Ramos (cell line): Measurements from ENCODE around the gene OR4E2.
"Not testable (repeated sequence)": the region's sequence is repeated elsewhere in the genome, so short reads cannot be mapped to it uniquely, and the experiment has no call there.

ENCODE experiments used
- in situ Hi-C: fragments of 300-500 bp; cut with MboI; formaldehyde crosslinking; loops from one replicate; pipeline ENCODE4 v1.14.3; 2022; ENCODE audit warnings: low sequenced_read_pairs; ENCODE audit not compliant: unreplicated experiment

Gene OR4E2, protein sequence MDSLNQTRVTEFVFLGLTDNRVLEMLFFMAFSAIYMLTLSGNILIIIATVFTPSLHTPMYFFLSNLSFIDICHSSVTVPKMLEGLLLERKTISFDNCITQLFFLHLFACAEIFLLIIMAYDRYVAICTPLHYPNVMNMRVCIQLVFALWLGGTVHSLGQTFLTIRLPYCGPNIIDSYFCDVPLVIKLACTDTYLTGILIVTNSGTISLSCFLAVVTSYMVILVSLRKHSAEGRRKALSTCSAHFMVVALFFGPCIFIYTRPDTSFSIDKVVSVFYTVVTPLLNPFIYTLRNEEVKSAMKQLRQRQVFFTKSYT

DNA sequence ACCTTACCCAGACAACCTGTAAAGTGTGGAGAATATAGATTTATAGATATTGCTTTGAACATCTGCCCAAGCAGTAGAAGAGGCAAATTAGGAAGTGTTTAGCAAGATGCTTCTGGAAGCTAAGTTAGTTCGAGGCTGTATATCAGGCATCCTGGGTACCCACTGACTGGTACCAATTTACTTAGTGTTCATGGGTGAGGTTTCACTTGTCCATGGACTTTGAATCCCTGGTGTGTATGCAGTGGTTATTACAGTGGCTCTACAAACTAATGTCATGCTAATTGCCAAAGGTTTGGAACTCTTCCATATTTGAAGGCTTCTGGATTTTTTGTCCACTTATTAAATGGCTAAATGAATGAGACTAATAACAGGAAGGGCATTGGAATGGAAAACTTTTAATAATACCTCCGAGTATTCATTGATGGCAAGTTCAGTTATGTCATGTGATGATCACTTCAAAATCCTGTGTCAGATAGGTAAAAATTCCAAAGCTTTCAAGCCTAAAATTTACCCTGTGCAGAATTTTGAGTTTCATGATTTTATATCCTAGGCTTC lies at the start of gene OR4E2:
TSS of gene OR4E2 (plus strand) at position 505 of the 555 bp plus-strand sequence. CDS start 11,248 bp downstream, outside the sequence.
- in situ Hi-C loops = no loop called here

DNA sequence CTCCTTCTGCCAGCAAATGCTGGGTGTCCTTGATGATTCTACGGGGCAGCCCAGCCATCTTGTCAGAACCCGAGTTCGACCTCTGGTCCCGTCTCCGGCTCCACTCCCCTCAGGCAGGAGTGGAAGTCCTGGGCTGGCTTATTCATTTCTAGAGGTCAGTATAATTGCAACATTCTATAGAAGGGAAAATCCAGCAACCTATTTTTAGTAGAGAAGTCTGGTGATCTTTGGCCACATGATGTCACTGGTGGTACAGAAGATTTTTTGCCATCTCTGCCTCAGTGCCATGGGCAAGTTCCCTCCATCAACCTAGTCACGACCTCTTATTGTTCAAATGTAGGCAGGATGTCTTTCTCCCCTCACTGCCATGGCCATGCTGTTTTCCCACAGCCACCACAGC lies 41.3 kb upstream of the OR4E2 start:
- in situ Hi-C loops = no loop called here

DNA sequence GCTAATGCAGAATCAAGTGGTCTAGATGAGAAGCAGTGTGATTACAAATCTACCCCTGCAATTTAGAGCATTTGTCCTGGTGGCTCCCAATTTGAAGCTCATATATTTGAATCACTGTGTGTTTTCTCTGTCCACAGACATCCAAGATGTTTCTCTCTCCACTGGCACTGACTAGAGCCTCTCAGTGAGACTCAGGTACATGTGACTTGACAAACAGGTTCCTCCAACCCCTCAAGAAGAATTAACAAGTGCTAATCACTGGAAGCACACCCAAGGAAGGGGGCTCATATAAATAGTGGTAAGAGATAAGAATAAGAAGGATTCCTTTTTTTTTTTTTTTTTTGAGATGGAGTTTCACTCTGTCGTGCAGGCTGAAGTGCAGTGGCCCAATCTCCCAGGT lies 39.4 kb upstream of the OR4E2 start:
- in situ Hi-C loops = no loop called here

DNA sequence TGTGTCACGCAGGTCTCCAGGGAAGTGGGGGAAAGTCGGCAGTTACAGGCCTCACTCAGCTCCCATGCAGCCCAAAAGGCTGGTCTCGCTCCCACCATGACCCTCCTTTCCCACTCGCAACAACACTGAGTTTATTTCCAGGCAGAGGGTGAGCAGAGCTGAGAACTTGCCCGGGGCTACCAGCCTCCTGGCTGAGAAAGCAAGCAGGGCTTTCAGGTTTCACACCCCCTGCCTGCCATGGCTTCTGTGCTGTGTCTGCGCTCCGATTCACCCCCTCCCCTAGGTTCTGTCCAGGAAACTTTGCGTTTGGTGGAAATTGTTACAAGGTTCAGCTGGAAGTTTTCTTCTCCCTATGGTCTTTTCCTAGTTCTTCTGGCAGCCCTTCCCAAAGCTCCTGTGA lies 36.0 kb upstream of the OR4E2 start:
- in situ Hi-C loops = no loop called here

DNA sequence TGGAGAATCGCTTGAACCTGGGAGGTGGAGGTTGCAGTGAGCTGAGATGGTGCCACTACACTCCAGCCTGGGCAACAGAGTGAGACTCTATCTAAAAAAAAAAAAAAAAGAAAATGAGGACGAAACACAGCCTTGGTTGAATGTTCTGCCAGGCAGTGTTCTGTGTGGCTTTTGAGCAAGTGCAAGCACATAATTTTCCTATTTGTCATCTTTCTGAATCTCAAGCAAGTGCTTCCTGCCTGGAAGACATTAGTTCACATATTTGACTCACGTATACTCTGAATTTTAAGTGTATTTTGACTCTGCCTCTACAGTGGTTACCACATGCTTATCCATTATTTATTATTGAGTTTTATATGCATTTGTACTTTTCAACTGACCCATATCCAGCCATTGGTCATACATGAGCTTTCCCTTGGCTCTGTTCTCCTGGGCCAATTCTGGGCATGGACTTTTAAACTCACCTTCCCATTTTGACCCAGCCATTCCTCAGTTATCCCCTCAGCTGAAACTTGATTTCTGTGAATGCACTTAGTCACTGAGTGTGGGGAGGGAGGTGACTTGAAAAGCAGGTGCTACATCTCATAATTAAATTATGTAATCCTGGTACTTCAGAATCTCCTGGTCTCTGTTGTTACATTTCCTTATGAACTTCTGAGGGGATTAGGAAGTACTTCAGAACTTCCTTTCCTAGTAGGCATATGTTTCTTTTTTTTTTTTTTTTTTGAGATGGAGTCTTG lies 27.0 kb upstream of the OR4E2 start:
- in situ Hi-C loops = no loop called here

DNA sequence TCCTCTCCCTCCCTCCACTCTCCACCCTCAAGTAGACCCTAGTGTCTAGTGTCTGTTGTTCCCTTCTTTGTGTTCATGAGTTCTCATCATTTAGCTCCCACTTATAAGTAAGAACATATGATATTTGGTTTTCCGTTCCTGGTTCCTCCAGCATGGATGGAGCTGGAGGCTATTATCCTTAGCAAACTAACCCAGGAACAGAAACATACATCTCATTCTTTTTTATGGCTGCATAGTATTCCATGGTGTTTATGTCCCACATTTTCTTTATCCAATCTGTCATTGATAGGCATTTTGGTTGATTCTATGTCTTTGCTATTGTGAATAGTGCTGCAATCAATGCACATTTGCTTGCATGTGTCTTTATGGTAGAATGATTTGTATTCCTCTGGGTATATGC lies 23.1 kb upstream of the OR4E2 start:
- in situ Hi-C loops = not testable (repeated sequence)

DNA sequence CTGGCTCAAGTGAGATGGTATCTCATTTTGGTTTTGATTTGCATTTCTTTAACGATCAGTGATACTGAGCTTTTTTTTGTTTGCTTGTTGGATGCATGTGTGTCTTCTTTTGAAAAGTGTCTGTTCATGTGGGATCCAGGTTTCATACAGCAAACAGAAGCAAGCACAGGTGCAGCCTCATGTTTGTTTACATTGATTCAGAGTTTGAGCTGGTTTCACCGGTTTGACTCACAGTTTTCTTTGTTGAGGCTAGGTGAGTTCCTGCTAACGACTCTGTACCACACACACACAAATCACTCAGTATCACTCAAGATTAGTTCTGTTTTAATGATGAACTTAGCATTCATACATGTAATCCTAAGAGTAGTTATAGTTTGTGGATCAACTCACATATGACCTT lies 22.6 kb upstream of the OR4E2 start:
- in situ Hi-C loops = no loop called here

DNA sequence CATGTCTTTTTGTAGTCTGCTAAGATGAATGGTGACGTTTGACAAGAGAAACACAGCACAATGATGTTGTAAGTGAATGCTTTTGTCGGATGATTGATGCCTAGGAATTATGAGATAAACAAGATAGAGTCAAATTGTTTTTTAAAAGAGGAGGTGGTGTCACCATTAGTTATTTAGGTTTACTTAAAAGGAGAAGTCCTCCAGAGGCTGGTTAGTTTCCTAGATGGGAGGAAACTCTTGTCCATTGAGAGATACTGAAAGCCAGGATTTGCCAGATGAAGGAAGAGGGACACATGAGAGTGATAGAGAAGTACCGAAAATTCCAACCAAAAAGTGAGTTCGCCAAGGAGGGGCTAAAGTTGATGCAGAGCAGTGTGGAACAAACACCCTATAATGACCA lies 18.8 kb upstream of the OR4E2 start, which contains the start of gene OR10G2:
TSS of gene OR10G2 (minus strand) at position 101 of the 400 bp plus-strand sequence. CDS start at position 3, 98 bp downstream.
- in situ Hi-C loops = no loop called here

DNA sequence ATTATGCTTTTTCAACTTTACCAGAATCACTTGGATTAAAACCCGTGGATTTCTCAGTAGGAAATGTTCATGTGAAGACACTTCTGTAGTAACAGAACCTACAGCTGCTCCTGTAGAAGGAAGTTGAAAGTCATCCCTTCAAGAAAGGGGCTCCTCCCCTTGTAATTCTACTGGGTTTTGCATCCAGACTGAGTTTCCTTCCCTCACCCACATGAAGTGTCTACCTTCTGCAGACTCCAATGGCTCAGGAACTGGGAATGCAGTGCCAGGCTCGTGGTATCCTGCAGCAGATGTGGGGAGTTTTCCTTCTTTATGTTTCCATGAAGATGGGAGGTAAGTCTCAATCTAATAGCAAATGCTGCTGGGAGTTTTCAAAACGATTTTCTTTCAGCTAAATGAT lies 11.0 kb upstream of the OR4E2 start:
- in situ Hi-C loops = no loop called here

DNA sequence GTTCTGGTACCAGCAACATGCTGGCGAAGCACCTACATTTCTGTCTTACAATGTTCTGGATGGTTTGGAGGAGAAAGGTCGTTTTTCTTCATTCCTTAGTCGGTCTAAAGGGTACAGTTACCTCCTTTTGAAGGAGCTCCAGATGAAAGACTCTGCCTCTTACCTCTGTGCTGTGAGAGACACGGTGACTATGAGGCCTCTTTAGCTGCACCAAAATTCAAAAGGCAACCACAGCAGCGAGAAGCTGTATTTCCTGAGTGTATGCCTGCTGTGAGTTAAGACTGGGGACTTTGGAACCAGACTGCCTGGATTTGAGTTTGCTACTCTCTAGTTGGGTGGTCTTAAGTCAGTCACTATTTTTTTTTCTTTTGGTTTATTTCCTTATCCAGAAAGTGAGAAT lies 10.2 kb upstream of the OR4E2 start:
- in situ Hi-C loops = no loop called here

DNA sequence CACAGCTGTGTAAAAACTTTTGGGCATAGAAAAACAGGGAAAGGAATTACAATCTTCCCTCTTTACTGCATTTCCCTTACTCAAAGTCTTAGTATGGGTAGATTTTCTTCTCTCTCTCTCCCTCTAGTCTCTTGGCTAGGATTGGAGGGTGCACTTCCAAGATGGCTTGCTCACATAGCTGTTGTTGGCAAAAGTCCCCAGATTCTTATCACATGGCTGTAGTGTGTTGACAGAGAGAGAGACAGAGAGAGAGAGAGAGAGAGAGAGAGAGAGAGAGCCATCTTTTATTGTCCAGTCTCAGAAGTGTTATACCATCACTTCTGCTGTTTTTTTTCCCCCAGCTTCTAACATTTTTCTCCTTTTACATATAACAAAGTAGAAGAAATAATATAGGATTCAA lies 6.3 kb upstream of the OR4E2 start:
- in situ Hi-C loops = no loop called here

DNA sequence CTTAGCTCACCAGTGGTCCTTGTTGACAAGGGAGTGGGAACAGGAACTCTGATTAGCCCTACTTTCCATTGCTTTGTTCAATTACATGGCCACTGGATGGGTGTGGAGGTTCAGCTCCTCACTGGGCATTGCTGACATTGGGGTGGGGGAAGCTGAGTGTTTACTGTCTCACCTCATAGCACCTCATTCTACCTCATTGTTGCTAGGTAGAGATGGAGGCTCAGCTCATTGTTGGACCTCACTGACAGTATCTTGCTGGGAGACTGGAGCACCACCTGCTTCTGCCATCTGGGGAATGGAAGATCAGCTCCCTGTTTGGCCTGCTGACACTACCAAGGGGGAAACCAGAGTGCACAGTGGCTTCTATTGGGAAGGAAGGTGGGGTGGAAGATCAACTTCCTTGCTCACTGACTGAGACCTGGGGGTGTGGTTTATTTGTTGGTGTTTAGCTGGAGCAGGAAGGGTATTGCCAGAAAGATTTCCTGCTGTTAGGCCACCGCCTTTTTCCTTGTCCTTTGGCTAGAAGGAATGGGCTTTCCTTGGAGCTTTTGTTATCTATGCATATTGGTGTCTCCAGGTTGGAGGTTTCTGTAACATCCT lies 1.3 kb upstream of the OR4E2 start:
- in situ Hi-C loops = no loop called here

DNA sequence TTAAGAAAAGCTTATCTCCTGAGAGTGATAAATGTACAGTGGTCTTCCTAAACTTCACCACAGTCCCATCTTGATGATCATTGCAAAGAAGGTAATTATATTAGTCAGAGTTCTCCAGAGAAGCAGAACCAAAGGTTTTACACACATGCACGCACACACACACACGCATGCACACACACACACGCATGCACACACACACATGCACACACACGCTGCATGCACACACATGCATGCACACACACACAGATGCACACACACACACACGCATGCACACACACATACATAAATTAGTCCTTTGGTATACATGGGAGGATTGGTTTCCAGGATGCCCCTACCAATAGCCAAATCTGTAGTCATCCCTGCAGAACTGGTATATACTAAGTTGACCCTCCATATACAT lies 580 bp downstream of the OR4E2 start:
- in situ Hi-C loops = no loop called here

DNA sequence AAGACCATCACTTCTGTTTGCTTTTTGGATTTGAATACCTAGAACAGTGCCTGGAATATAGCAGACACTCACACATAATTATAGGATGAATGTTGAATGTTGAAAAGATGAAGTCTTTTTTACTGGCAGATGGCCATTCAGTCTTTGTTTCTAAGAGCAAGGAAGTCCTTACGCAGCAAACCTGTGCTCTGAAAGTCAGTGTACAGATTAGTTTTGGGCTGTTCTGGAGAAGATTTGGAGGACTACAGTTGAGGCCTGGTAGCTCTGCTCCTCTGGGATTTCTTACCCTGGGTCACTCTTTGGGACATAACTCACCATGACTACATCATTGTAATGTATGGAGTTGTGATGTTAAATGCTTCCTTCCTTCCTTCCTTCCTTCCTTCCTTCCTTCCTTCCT lies 3.3 kb downstream of the OR4E2 start:
- in situ Hi-C loops = no loop called here

DNA sequence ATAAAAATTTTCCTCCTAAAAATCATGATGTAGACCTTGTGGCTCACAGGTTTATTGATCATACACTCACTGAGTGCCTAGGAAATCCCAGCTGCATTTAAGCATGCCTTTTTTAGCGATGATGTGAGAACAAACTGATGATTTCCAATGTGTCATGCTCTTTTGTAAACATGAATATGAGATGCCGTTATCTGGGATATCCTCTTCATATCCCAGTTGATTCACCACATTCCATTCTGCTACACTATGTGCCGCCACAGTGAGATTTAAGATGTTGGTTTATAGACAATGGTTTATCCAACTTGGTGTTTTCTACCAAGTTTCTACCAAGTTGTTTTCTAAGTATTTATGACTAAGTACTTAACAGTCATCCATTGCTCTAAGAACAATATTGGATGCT lies 14.7 kb downstream of the OR4E2 start:
- in situ Hi-C loops = no loop called here

DNA sequence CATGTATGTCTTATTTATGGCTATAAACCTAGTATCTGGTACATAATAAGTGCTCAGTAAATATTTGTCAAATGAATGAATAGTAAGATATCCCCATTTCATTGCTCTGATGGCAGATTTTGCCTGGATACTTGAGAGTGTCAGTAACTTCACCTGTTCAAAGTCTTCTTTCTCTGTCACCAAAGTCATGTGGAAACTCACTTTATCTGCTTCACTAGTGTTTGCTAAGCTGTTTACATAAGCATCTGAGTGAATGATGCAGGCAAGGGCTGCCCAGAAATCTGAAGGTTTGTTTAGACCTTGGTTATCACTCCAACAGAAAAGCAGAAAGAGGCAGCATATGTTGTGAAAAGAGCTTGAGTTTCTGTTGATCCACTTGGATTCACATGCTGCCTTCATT lies 15.6 kb downstream of the OR4E2 start:
- in situ Hi-C loops = no loop called here

DNA sequence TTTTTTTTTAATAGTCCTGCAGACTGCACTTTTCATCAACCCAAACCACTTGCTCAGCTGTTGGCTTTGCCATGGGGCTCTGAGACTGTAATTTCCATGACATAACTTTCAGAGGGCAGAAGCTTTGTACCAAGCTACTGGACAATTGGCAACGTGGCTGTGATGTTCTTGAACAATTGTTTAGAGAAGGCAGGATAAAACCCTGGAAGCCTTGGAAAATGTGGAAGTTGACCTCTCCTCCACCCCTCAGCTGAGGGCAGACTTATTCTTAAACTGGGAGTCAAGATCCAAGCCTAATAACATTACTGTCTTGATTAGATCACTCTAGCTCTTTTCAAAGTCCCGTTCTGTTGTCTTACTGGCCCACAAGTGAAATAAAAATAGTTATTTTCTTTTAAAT lies 17.7 kb downstream of the OR4E2 start:
- in situ Hi-C loops = no loop called here

DNA sequence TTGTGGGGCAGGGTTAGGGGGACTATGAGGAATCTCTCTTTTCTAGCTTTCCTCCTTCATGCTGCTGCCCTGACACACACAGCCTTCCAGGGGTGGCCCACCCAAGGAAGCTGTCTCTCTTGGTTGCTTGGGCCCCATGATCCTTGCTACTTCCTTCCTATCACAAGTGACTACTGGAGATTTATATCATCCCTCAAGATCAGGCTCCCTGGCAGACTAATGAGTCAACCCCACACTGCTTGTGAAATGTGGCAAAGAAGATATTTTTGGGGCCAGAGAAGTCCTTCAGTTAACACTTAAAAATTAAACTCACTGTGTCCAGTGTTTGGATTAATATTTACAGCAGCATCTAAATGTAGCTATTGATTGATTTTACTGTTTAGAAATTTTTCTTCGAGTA lies 18.5 kb downstream of the OR4E2 start:
- in situ Hi-C loops = no loop called here

DNA sequence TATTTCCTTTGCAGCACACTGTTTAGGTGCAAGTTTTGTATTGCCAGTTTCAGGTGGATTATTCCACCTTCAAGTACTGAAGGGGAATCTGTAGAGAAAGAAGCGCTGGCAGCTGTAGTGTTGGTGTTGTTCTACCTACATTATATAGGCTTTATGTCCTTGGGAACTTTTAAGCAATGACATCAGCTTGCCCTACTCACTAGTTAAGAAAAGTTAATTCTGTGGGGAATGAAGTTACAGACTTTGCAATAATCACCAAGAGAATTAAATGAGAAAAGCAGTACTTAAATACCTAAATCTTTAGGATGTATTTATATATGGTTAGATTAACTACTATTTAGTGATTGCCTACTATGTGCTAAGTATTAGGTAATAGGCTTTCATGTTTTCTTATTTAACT lies 20.1 kb downstream of the OR4E2 start, which contains the start of gene OR4E1:
TSS of gene OR4E1 (minus strand) at position 101 of the 400 bp plus-strand sequence. CDS start 2,883 bp downstream, outside the sequence.
- in situ Hi-C loops = no loop called here

DNA sequence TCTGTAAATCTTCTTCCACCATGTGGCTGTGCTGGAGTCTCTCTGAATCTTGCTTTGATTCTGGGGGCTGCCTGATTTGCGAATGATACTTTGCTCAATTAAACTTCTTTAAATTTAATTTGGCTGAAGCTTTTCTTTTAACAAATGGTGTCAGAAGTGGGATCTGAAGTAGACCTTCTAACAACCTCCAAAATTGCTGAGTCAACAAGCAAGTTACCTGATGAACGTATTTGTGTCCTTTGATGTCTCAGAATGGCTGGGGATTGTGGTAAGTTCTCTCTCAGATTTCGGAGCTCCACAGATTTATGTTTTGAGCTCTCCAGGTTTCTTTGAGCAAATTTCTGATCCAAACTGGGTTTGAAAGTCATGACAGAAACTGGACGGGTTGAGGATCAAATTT lies 21.9 kb downstream of the OR4E2 start:
- in situ Hi-C loops = no loop called here

DNA sequence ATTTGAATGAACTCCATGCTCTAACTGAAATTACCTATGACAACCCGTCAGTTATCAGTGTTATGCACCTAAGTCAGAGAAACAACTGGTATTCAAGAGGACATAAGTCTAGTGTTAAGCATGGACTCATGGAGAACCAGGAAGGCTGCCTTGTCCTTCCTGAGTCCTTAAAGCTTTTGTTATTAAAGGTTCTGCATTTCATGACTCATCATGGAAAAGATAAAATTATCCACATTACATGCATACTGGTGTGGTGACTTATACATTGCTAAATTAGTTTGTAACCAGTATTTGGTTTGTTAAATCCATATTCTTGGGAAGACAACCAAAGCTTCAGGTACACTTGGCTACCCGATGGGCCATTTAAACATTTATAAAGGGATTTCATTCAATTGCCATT lies 26.4 kb downstream of the OR4E2 start:
- in situ Hi-C loops = no loop called here
